ENCODE results near the gene SSH2. TPM values are rescaled to one million over a fixed set of nuclear protein-coding genes. Genes with fewer than 3 reads are reported as not detected.

SSH2 gene
- total RNA-seq, 1 experiment from 2014 or later, result 14.6 TPM

DNA sequence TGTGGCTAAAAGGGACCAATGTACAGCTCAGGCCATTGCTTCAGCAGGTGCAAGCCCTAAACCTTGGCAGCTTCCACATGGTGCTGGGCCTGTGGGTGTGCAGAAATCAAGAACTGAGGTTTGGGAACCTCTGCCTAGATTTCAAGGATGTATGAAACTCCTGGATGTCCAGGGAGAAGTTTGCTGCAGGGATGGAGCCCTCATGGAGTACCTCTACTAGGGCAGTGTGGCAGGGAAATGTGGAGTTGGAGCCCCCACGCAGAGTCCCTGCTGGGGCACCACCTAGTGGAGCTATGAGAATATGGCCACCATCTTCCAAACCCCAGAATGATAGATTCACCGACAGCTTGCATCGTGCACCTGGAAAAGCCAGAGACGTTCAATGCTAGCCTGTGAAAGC lies 24.4 kb upstream of the SSH2 start:
- H3K4me3 Mint-ChIP-seq, result no peak overlapping the region
- no peaks in the 10 kb centered on the region for H3K79me1 ChIP-seq (ENCODE audit: insufficient read depth, low read depth, low read length, poor library complexity, severe bottlenecking)
- no CpG with 5 or more reads among the region's 4 CpGs for WGBS (ENCODE audit: extremely low coverage, insufficient read length, low lambda C conversion rate)

More for the DNA sequence above, 24.4 kb upstream of the SSH2 start:
- Histone ChIP-seq H3K4ac (ENCODE audit: low read depth, low read length) (no peak overlapping the region), H2BK15ac (ENCODE audit: low read depth, low read length) (no peak overlapping the region), H2BK20ac (ENCODE audit: low read depth, low read length, poor library complexity, severe bottlenecking) (no peak overlapping the region), H4K5ac (ENCODE audit: insufficient read length, low read depth, low read length) (no peak overlapping the region), H4K8ac (replicated peaks; ENCODE audit: insufficient read length, low read depth, low read length) (no peak overlapping the region), H3K18ac (ENCODE audit: insufficient read length, low read depth, low read length) (no peak overlapping the region), H2BK120ac (ENCODE audit: low read depth, low read length, poor library complexity, severe bottlenecking) (no peak overlapping the region), H3K23ac (ENCODE audit: insufficient read length, low read depth, low read length) (no peak overlapping the region), H3K27ac (ENCODE audit: insufficient read length, low read depth, low read length) (no peak overlapping the region), H3K23me2 (ENCODE audit: insufficient read length, low read depth, low read length, poor library complexity, severe bottlenecking) (no peaks in the 10 kb centered on the region), H4K91ac (ENCODE audit: insufficient read length, low read depth, low read length) (no peak overlapping the region), H2AK5ac (ENCODE audit: insufficient read length, low read length) (no peak overlapping the region), H2BK12ac (ENCODE audit: insufficient read length, low read depth, low read length) (no peak overlapping the region), H2BK5ac (ENCODE audit: insufficient read length, low read length) (no peak overlapping the region), H3K9ac (ENCODE audit: extremely low read depth, insufficient read length, low read length) (no peak overlapping the region), H3K56ac (ENCODE audit: insufficient read length, low read depth, low read length) (no peak overlapping the region), H2AFZ (ENCODE audit: low read length) (no peak overlapping the region), H4K20me1 (ENCODE audit: control insufficient read depth, insufficient read depth, insufficient read length) (no peaks in the 10 kb centered on the region), H3K9me3 (ENCODE audit: control insufficient read depth, low read depth, low read length) (no peaks in the 10 kb centered on the region), H3K14ac (ENCODE audit: insufficient read depth, low read length) (no peak overlapping the region), H3K27me3 (ENCODE audit: insufficient read depth, low read length) (no peaks in the 10 kb centered on the region), H3T11ph (ENCODE audit: low read length) (no peak overlapping the region), H3K4me1 (ENCODE audit: insufficient read depth, low read length) (no peaks in the 10 kb centered on the region), H3K79me2 (ENCODE audit: insufficient read depth, low read length) (no peaks in the 10 kb centered on the region), H3K4me2 (ENCODE audit: insufficient read depth, insufficient read length, low read length) (no peak overlapping the region)
- DNase-seq, result no peak
- peaks cover 12 to 14% (median 12%) of the 10 kb centered on the region in 3 experiments for H3K36me3 Mint-ChIP-seq (ENCODE audit: insufficient read depth in 1 of 3, low read depth in 3 of 3)
- H3K4me1 Mint-ChIP-seq, result peaks cover 2% of the 10 kb centered on the region in 2 experiments; a peak in 3 of 4 replicates
- no peak overlapping the region for H3K27ac Mint-ChIP-seq
- TF ChIP-seq, protein P1, sequence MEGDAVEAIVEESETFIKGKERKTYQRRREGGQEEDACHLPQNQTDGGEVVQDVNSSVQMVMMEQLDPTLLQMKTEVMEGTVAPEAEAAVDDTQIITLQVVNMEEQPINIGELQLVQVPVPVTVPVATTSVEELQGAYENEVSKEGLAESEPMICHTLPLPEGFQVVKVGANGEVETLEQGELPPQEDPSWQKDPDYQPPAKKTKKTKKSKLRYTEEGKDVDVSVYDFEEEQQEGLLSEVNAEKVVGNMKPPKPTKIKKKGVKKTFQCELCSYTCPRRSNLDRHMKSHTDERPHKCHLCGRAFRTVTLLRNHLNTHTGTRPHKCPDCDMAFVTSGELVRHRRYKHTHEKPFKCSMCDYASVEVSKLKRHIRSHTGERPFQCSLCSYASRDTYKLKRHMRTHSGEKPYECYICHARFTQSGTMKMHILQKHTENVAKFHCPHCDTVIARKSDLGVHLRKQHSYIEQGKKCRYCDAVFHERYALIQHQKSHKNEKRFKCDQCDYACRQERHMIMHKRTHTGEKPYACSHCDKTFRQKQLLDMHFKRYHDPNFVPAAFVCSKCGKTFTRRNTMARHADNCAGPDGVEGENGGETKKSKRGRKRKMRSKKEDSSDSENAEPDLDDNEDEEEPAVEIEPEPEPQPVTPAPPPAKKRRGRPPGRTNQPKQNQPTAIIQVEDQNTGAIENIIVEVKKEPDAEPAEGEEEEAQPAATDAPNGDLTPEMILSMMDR (conservative IDR thresholded peaks at IDR 0.05), result peak; percentile 25; the same call in 1 of the 3 replicates
- peaks cover 2% of the 10 kb centered on the region for H3K27me3 Mint-ChIP-seq (ENCODE audit: low read depth)
- peaks cover 24 to 32% of the 10 kb centered on the region in 2 experiments for H3K9me3 Mint-ChIP-seq

Measured in H9 (cell line).